SU-DHL-6 (cell line): ENCODE measurements around the gene TMEM139.

ENCODE experiments used
- EZH2phosphoT487 ChIP-seq: fragments of 200-600 bp; sonication (generic), shearing (Covaris generic); conservative IDR thresholded peaks from 2 replicates; pipeline ENCODE4 v1.6.1; 2018; ENCODE audit warnings: mild to moderate bottlenecking, antibody characterized with exemption, low read length, moderate library complexity, mixed read lengths
- TF ChIP-seq, protein P1 (sequence below): fragments of 200-600 bp; sonication (generic); IDR thresholded peaks from one replicate; pipeline ENCODE4 v1.5.1; 2017; ENCODE audit warnings: antibody characterized with exemption, mild to moderate bottlenecking, low read length, moderate library complexity; ENCODE audit not compliant: insufficient read depth, poor library complexity, severe bottlenecking

GRCh38 chr7:143238289-143238980 is 46.3 kb upstream of the TMEM139 start:
- TF ChIP-seq, protein P1, sequence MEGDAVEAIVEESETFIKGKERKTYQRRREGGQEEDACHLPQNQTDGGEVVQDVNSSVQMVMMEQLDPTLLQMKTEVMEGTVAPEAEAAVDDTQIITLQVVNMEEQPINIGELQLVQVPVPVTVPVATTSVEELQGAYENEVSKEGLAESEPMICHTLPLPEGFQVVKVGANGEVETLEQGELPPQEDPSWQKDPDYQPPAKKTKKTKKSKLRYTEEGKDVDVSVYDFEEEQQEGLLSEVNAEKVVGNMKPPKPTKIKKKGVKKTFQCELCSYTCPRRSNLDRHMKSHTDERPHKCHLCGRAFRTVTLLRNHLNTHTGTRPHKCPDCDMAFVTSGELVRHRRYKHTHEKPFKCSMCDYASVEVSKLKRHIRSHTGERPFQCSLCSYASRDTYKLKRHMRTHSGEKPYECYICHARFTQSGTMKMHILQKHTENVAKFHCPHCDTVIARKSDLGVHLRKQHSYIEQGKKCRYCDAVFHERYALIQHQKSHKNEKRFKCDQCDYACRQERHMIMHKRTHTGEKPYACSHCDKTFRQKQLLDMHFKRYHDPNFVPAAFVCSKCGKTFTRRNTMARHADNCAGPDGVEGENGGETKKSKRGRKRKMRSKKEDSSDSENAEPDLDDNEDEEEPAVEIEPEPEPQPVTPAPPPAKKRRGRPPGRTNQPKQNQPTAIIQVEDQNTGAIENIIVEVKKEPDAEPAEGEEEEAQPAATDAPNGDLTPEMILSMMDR = no peak
- TF ChIP-seq EZH2phosphoT487 = no peak
